Thyroid gland (tissue), 4 donors: ENCODE measurements around the gene SPAG17.

Experiments
- CTCF ChIP-seq, 6 experiments: fragments of 200-600 bp in 3 of 6; fragments of 450-650 bp in 3 of 6; sonication (generic) in 3 of 6; IDR thresholded peaks; one replicate each; pipeline ENCODE4 v1.5.1; 2016 to 2019; ENCODE audit warnings: antibody characterized with exemption in 6 of 6, mild to moderate bottlenecking in 2 of 6, inconsistent platforms in 1 of 6, moderate library complexity in 1 of 6
- POLR2A ChIP-seq, 2 donors: fragments of 450-650 bp; IDR thresholded peaks; one replicate each; pipeline ENCODE4 v1.6.1; 2017; ENCODE audit warnings: antibody characterized with exemption in 2 of 2, mild to moderate bottlenecking in 2 of 2, moderate library complexity in 1 of 2

- no peak for TF ChIP-seq CTCF (IDR thresholded peaks at IDR 0.05)
- TF ChIP-seq POLR2A (IDR thresholded peaks at IDR 0.05): no peak
Measured at GRCh38 chr1:118043624-118044023, 141.4 kb downstream of the SPAG17 start.
